ENCODE measurements around the gene COL6A1. TPM values are rescaled to one million over a fixed set of nuclear protein-coding genes. Genes with fewer than 3 reads are reported as not detected.

The COL6A1 gene
- total and polyA plus RNA-seq, 5 experiments from 2014 or later = 1.7 to 21.0 (median 2.0) TPM

DNA sequence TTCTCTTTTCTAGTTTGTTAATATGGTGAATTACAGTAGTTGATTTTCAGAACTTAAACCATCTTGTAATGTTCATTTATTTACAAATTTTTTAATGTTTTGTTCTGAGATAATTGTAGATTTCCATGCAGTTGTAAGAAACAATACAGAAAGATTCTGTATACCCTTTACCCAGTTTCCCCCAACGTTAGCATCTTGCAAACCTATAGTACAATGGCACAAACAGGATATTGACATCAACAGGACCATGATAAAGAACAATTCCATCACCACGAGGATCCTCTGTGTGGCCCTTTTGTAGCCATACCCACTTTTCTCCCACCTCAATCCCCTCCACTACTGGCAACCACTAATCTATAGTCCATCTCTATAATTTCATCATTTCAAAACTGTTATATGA is 33.3 kb downstream of the COL6A1 start:
- POLR2A ChIA-PET = no interaction called here
- H3K4me3 Mint-ChIP-seq = no peak overlapping the region
- no peak overlapping the region for H3K27ac Mint-ChIP-seq
- peaks cover 0 to 2% (median 0%) of the 10 kb centered on the region in 4 donors for H3K4me1 Mint-ChIP-seq
- peaks cover under 1 to 46% (median 27%) of the 10 kb centered on the region in 5 donors for H3K27me3 Mint-ChIP-seq
- no peaks in the 10 kb centered on the region for H3K9me3 Mint-ChIP-seq
- ATAC-seq (no peak), DNase-seq (no peak)
- no peaks in the 10 kb centered on the region for H3K36me3 Mint-ChIP-seq

DNA sequence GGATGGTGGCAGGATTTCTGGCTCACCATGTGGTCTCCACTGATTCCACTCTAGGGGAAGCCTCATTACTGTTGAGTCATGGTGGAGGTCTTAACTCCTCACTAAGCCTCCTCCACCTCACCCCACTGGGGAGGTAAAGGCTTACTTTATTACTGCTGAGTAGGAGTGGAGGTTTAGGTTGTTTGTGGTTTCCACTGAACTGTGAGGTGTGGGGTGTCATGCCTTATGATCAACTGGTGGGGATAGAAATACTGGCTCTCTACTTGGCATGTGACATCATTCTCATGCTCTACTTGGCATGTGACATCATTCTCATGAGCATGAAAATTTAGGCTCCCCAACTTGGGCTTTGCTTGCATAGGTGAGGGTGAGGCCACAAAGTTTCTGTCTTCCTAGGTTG is 35.6 kb downstream of the COL6A1 start:
- POLR2A ChIA-PET = no interaction called here
- H3K4me1 Mint-ChIP-seq = peaks cover 0 to 2% (median 0%) of the 10 kb centered on the region in 4 donors
- DNase-seq (no peak), ATAC-seq (no peak)
- H3K9me3 Mint-ChIP-seq = no peaks in the 10 kb centered on the region
- no peak overlapping the region for H3K4me3 Mint-ChIP-seq
- H3K27ac Mint-ChIP-seq = no peak overlapping the region
- H3K36me3 Mint-ChIP-seq = no peaks in the 10 kb centered on the region
- H3K27me3 Mint-ChIP-seq = peaks cover 3 to 59% (median 34%) of the 10 kb centered on the region in 5 donors

DNA sequence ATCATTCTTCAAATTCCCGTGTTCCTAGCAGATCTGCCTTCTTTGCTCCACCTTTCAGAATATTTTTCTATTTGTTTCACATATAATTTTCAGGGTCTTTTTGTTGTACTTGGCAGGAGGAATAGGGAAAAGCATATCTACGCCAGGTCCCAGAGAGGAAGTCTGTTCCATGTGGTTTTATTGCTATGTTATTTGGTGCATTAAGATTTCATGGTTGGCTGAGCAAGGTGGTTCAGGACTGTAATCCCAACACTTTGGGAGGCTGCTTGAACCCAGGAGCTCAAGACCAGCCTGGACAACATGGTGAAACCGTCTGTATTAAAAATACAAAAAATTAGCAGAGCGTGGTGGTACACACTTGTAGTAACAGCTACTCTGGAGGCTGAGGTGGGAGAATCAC is 36.1 kb downstream of the COL6A1 start:
- POLR2A ChIA-PET = no interaction called here
- H3K4me3 Mint-ChIP-seq = no peak overlapping the region
- no peaks in the 10 kb centered on the region for H3K36me3 Mint-ChIP-seq
- ATAC-seq (no peak), DNase-seq (no peak)
- H3K9me3 Mint-ChIP-seq = no peaks in the 10 kb centered on the region
- peaks cover 0 to 2% (median 0%) of the 10 kb centered on the region in 4 donors for H3K4me1 Mint-ChIP-seq
- no peak overlapping the region for H3K27ac Mint-ChIP-seq
- H3K27me3 Mint-ChIP-seq = peaks cover 3 to 59% (median 34%) of the 10 kb centered on the region in 5 donors

DNA sequence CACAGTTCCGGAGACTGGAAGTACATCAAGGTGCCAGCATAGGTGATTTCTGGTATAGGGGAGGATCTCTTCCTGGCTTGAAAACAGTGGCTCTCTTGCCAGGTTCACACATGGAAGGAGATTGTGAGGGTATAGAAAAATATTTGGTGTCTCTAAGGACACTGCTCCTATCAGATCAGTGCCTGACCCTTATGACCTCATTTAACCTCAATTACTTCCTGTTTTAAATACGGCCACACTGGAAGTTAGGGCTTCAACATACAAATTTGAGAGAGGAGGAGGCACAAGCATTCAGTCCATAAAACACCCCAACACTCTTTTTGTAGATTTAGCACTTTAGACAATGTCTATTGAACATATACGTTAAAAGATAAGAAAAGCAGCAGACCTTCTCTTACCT is 37.0 kb downstream of the COL6A1 start:
- Mint-ChIP-seq H3K27ac (no peak overlapping the region), H3K27me3 (peaks cover 3 to 59% (median 34%) of the 10 kb centered on the region in 5 donors), H3K4me3 (no peak overlapping the region), H3K4me1 (peaks cover 0 to 2% (median 0%) of the 10 kb centered on the region in 4 donors), H3K36me3 (no peaks in the 10 kb centered on the region), H3K9me3 (no peaks in the 10 kb centered on the region)
- ATAC-seq (no peak), DNase-seq (no peak)
- POLR2A ChIA-PET = no interaction called here

DNA sequence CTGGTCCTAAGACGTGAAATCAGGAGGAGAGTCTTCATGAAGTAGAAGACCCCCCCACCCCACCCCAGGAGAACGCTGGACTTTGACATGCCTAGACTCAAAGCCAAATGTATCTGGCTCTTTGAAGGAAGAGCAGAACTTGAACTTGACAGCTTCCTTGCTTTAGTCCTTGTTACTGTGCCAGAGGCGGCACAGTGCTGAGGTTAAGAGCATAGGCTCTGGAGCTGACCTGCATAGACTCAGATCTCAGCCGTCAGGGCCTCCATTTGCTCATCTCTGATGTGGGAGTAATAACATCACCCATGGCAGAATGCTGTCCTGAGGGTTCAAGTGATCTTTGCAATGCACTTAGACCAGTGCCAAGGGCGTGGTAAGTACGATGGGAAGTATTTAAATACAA is 39.0 kb downstream of the COL6A1 start:
- no peak for ATAC-seq
- Mint-ChIP-seq H3K36me3 (no peaks in the 10 kb centered on the region), H3K4me1 (peaks cover 0 to 2% (median 0%) of the 10 kb centered on the region in 4 donors), H3K27ac (no peak overlapping the region), H3K9me3 (no peaks in the 10 kb centered on the region), H3K27me3 (peaks cover 3 to 56% (median 34%) of the 10 kb centered on the region in 5 donors), H3K4me3 (no peak overlapping the region)
- POLR2A ChIA-PET = no interaction called here
- no peak for DNase-seq

DNA sequence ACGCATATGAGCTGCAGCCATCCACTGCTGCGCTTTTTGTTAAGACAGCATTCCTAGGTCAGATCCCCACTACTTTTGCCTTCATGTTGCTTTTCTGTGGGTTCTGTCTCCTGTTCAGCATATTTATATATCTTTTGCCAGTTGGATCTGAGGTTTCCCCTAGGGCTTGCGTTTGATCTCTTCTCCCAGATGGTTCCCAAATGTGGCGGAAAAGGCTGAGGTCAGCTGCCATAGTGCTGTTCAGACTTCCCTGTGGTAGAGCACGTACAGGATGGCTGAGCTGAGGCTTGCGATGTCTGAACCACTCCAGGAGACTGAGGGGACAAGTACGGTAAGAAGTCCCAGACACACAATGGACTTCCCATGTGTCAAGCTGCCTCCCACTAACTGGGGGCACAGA is 39.8 kb downstream of the COL6A1 start:
- no peak overlapping the region for H3K27ac Mint-ChIP-seq
- no peak overlapping the region for H3K4me3 Mint-ChIP-seq
- peaks cover 0 to 2% (median 0%) of the 10 kb centered on the region in 4 donors for H3K4me1 Mint-ChIP-seq
- H3K36me3 Mint-ChIP-seq = no peaks in the 10 kb centered on the region
- H3K27me3 Mint-ChIP-seq = peaks cover 3 to 47% (median 35%) of the 10 kb centered on the region in 5 donors
- no peaks in the 10 kb centered on the region for H3K9me3 Mint-ChIP-seq
- ATAC-seq (no peak), DNase-seq (no peak)
- POLR2A ChIA-PET = no interaction called here

DNA sequence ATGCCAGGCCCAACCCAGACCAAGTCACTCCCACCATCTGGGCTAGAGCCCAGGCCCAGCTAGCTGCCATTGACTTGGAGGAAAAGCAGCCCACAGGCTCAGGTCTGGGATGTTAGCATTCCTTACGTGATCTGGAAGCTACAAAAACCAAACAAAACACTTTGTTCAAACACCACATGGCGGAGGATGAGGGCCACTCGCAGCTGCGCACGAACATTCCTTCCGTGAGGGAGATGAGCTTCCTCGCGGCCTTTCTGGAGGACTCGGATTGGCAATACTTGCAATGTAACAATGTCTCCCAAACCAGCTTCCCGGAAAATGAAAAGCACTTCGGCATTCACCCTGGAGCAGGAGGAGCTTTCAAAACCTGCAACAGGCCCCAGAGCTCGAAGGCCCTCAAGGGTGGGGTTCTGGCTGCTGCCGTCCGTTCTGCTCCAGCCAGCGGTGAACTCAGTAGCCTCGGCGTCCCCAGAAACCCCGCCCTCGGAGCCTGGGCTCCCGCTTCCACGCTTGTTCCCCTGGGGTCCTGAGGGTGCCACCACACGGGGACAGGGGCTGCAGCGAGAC is 40.5 kb downstream of the COL6A1 start:
- H3K4me1 Mint-ChIP-seq = peaks cover 0 to 2% (median 0%) of the 10 kb centered on the region in 4 donors
- no peaks in the 10 kb centered on the region for H3K9me3 Mint-ChIP-seq
- H3K4me3 Mint-ChIP-seq = no peak overlapping the region
- no peak overlapping the region for H3K27ac Mint-ChIP-seq
- DNase-seq (no peak), ATAC-seq (no peak)
- POLR2A ChIA-PET = no interaction called here
- no peaks in the 10 kb centered on the region for H3K36me3 Mint-ChIP-seq
- H3K27me3 Mint-ChIP-seq = peaks cover 3 to 41% (median 31%) of the 10 kb centered on the region in 5 donors

DNA sequence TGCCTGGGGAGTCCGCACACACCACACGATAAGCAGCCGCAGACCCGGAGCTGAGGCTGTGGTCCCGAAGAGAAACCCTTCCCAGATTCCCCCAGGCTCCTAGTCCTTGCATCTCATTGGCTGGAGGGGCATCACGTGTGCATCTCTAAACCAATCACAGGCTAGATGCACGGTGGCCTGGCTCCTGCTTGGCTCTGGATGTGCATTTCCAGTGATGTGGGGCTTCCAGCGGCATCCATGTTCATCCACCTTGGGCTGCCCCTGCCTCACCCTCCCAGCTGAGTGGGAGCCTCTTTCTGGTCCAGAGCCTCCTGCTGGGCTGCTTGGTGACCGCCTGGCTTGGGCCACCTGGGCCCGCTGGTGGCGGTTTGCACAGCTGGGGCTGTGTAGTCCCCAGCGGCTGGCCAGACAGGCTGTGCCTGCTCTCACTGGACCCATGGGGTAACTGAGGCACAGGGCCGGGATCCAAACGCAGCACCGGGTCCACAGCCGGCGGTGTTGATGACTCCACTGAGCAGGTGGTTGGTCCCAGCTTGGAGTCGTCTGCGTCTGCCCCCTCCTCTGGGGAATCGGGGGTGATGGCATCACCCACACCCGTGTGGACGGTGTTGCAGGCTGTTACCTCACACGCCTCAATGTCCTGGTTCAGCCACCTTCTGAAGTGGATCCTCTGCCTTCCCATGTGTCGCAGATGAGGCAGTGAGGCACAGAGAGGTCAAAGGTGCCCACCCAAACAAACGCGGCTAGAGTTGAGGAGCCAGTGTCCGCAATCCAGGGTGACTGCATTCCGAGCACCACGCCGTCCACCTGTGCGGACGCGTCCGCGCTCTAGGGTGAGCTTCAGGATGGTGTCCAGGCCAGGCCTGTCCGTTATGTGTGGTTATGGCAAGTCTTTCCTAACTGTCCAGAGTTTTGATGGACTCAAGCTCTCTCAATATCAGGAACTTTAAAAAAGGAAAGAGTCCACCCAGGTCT is 41.3 kb downstream of the COL6A1 start:
- DNase-seq (no peak), ATAC-seq (no peak)
- no peaks in the 10 kb centered on the region for H3K9me3 Mint-ChIP-seq
- no peaks in the 10 kb centered on the region for H3K36me3 Mint-ChIP-seq
- H3K4me1 Mint-ChIP-seq = peaks cover 0 to 2% (median 0%) of the 10 kb centered on the region in 4 donors
- H3K27ac Mint-ChIP-seq = no peak overlapping the region
- H3K27me3 Mint-ChIP-seq = peaks cover 3 to 33% (median 25%) of the 10 kb centered on the region in 5 donors
- POLR2A ChIA-PET = no interaction called here
- H3K4me3 Mint-ChIP-seq = no peak overlapping the region

DNA sequence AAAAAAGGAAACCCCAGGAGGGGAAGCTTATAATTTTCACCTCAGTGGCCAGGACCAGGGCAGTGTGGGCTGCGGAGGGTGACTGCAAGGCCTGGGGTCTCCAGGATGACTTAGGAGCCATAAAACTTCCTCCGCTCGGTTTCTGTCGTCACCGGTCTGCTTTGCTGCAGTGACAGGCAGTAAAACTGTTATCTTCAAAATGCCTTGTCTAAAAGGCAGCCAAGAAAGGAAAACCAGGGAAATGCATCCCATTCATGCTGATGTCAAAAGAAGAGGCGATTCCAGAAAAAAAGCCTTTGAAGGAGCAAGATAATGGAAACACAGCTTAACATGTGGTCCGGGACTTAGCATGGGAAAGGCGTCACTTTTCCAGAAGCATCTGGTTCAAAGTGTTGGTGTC is 42.0 kb downstream of the COL6A1 start:
- DNase-seq = no peak
- POLR2A ChIA-PET = no interaction called here
- H3K27me3 Mint-ChIP-seq = peaks cover 3 to 26% (median 19%) of the 10 kb centered on the region in 5 donors
- peaks cover 0 to 2% (median 0%) of the 10 kb centered on the region in 4 donors for H3K4me1 Mint-ChIP-seq
- no peak for ATAC-seq
- H3K4me3 Mint-ChIP-seq = no peak overlapping the region
- H3K9me3 Mint-ChIP-seq = peaks cover 0 to 2% (median 0%) of the 10 kb centered on the region in 9 donors
- H3K27ac Mint-ChIP-seq = no peak overlapping the region
- H3K36me3 Mint-ChIP-seq = no peaks in the 10 kb centered on the region

DNA sequence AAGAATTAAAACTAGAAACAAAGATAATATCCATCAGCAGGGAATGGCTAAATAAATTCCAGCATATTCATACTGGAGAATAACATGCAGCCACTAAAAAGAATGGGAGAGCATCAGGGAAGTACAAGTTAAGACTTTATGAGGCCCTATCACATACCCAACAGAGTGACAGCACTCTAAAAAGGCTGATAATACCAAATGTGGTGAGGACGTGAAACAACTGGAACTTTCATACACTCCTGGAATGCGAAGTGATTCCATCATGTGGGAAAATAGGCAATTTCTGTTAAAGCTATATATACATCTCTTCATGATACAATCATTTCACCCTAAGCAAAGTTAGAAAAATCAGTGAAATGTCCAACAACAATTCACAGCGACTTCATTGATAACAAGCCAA is 42.6 kb downstream of the COL6A1 start:
- no peak overlapping the region for H3K27ac Mint-ChIP-seq
- no peak for ATAC-seq
- peaks cover 0 to 2% (median 0%) of the 10 kb centered on the region in 4 donors for H3K4me1 Mint-ChIP-seq
- peaks cover 0 to 6% (median 5%) of the 10 kb centered on the region in 9 donors for H3K9me3 Mint-ChIP-seq
- H3K4me3 Mint-ChIP-seq = no peak overlapping the region
- H3K36me3 Mint-ChIP-seq = peaks cover 0 to 3% (median 2%) of the 10 kb centered on the region in 3 donors
- peaks cover 3 to 20% (median 15%) of the 10 kb centered on the region in 5 donors for H3K27me3 Mint-ChIP-seq
- POLR2A ChIA-PET = no interaction called here
- no peak for DNase-seq

DNA sequence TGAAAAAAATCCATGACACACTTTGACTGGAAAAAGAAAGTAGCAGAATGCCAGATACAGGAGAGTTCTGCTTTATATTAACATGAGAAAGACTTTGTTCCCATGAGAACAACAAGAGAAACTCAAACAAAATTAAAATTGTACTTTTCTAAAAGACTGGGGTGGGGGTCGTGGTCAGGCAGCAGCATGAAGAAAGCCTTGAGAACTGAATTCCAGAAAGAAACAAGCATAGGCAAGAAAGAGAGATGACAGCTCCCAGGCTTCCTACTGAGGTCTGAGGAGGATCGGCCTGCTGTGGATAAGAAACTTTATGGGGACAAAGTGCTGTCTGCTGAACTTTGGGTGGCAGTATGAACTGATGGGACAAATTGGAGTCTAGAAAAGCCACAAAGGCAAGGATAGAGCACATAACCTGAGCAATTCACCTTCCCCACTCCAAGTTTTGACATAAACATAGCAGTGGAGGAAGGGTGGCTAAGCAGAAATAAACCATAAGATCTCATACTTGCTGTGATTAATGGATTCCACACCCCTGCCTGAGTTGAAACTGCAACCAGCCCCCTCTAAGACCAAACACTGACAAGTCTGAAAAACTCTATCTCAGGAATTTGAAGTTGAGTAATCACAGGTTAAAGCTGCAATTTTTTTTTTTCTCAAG is 43.7 kb downstream of the COL6A1 start:
- peaks cover 0 to 17% (median 14%) of the 10 kb centered on the region in 9 donors for H3K9me3 Mint-ChIP-seq
- no peak for DNase-seq
- H3K4me3 Mint-ChIP-seq = no peak overlapping the region
- POLR2A ChIA-PET = no interaction called here
- ATAC-seq = no peak
- no peak overlapping the region for H3K27ac Mint-ChIP-seq
- no peaks in the 10 kb centered on the region for H3K4me1 Mint-ChIP-seq
- H3K27me3 Mint-ChIP-seq = peaks cover 0 to 10% (median 8%) of the 10 kb centered on the region in 5 donors
- peaks cover 0 to 14% (median 12%) of the 10 kb centered on the region in 3 donors for H3K36me3 Mint-ChIP-seq

DNA sequence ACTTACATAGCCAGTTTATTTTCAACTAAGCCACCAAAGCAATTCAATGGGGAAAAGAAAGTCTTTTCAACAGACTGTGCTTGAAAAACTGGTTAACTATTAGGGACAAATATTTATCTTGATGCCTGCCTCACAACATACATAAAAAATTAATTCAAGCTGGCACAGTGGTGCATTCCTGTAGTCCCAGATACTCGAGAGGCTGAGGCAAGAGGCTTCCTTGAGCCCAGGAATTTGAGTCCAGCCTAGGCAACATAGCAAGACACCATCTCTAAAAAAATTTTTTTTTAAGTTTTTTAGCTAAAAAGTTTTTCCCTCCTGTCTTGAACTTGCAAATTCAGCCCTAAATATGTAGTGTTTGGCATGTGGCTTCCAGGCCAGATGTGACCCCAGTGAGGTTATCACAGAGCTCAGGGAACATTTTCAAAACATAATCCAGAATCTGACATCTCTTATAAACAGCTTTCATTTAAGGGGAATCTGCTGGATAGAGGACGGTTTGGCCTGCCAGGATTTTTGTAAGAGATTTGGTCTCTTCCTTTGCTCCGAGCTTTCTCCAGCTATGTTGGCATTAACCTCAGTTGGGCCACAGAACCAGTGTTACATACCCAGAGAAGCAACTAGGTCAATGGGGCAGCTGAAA is 46.4 kb downstream of the COL6A1 start:
- H3K27me3 Mint-ChIP-seq = peaks cover 0 to 4% (median 0%) of the 10 kb centered on the region in 5 donors
- H3K36me3 Mint-ChIP-seq = peaks cover 0 to 15% (median 12%) of the 10 kb centered on the region in 3 donors
- no peak for ATAC-seq
- H3K4me1 Mint-ChIP-seq = peaks cover 0 to 8% (median 3%) of the 10 kb centered on the region in 4 donors
- H3K27ac Mint-ChIP-seq = no peak overlapping the region
- H3K4me3 Mint-ChIP-seq = no peak overlapping the region
- H3K9me3 Mint-ChIP-seq = peaks cover 0 to 22% (median 15%) of the 10 kb centered on the region in 9 donors
- DNase-seq = no peak
- POLR2A ChIA-PET = interaction anchor here (0.9 kb wide), 1 partner anchor 38 kb away, joined by 3 read pairs; no protein-coding TSS in a partner anchor
